ENCODE measurements around the gene SIGLEC11.

GRCh38 chr19:49910179-49910578 is 50.8 kb downstream of the SIGLEC11 start:
- TF ChIP-seq CTCF (conservative IDR thresholded peaks at IDR 0.05; ENCODE audit: low read depth, low read length) (no peak), EZH2 (IDR thresholded peaks at IDR 0.05; ENCODE audit: borderline replicate concordance, low read depth, low read length, poor library complexity, severe bottlenecking) (no peak)
